ENCODE data around the gene ERBB4.

- no peak for TF ChIP-seq PHF8 (IDR thresholded peaks at IDR 0.05; ENCODE audit: borderline replicate concordance, low read depth)
- TF ChIP-seq POLR2A (IDR thresholded peaks at IDR 0.05; ENCODE audit: low read length): no peak
- TF ChIP-seq MYC (IDR thresholded peaks at IDR 0.05; ENCODE audit: borderline replicate concordance, low read length): no peak
- TF ChIP-seq ZNF302 (CRISPR knock-in tag; IDR thresholded peaks at IDR 0.05): no peak
- no peak for TF ChIP-seq CTCF (IDR thresholded peaks at IDR 0.05)
- no peak for TF ChIP-seq ELK1 (IDR thresholded peaks at IDR 0.05; ENCODE audit: low read depth, low read length)
- TF ChIP-seq HMGXB4 (CRISPR knock-in tag; IDR thresholded peaks at IDR 0.05; ENCODE audit: borderline replicate concordance): no peak
- TF ChIP-seq EP300 (IDR thresholded peaks at IDR 0.05): no peak
- no peak for TF ChIP-seq HES2 (IDR thresholded peaks at IDR 0.05)
- no peak for TF ChIP-seq MAX (IDR thresholded peaks at IDR 0.05)
- no peak for TF ChIP-seq HOXA7 (CRISPR knock-in tag; IDR thresholded peaks at IDR 0.05)
- TF ChIP-seq REST (IDR thresholded peaks at IDR 0.05): no peak
- TF ChIP-seq RAD21 (conservative IDR thresholded peaks at IDR 0.05 in 1 of 2, IDR thresholded peaks at IDR 0.05 in 1 of 2): no peak
Measured at GRCh38 chr2:212549941-212550340, 11.3 kb upstream of the ERBB4 start.
